Prostate gland (tissue), 2 donors: Measurements from ENCODE around the gene CBR3. TPM values are rescaled to one million over a fixed set of nuclear protein-coding genes. Genes with fewer than 3 reads are reported as not detected.
A peak's percentile ranks its signal among the peaks of the same experiment; 100 is the strongest.
"Not testable (repeated sequence)": the region's sequence is repeated elsewhere in the genome, so short reads cannot be mapped to it uniquely, and the experiment has no call there.

Experiments
- DNase-seq: peaks from one replicate; pipeline ENCODE4 v3.0.0-alpha.2; 2019; ENCODE audit warnings: low spot score
- H3K27ac ChIP-seq, 2 donors: fragments of 200-600 bp; sonication (generic); 2 replicates each; pipeline ENCODE4 v1.5.1; 2017 to 2019
- H3K27me3 ChIP-seq: fragments of 200-600 bp; sonication (generic); replicated peaks from 2 replicates; pipeline ENCODE4 v1.5.1; 2019; ENCODE audit not compliant: insufficient read depth
- H3K36me3 ChIP-seq, 2 donors: fragments of 200-600 bp; sonication (generic); 1 replicate in 1 of 2; 2 replicates in 1 of 2; pipeline versions ENCODE4 v1.5.1 to v1.8.1; 2017 to 2019
- H3K4me1 ChIP-seq: fragments of 200-600 bp; sonication (generic); replicated peaks from 2 replicates; pipeline ENCODE4 v1.5.1; 2019
- H3K4me3 ChIP-seq, 2 donors: fragments of 200-600 bp; sonication (generic); 2 replicates each; pipeline ENCODE4 v1.5.1; 2017 to 2019
- H3K9me3 ChIP-seq: fragments of 200-600 bp; sonication (generic); 2 replicates; pipeline ENCODE4 v1.5.1; 2017
- CTCF ChIP-seq, 4 experiments: fragments of 200-600 bp in 2 of 4; fragments of 450-650 bp in 2 of 4; sonication (generic) in 2 of 4; IDR thresholded peaks; 1 replicate in 3 of 4; 2 replicates in 1 of 4; pipeline ENCODE4 v1.5.1; 2016 to 2019; ENCODE audit warnings: antibody characterized with exemption in 4 of 4, mild to moderate bottlenecking in 2 of 4, moderate library complexity in 2 of 4
- POLR2A ChIP-seq: fragments of 450-650 bp; IDR thresholded peaks from one replicate; pipeline ENCODE4 v1.6.1; 2016; ENCODE audit warnings: antibody characterized with exemption, mild to moderate bottlenecking
- POLR2AphosphoS5 ChIP-seq: sonication (generic); formaldehyde crosslinking; IDR thresholded peaks from one replicate; pipeline ENCODE4 v1.6.1; 2017; ENCODE audit warnings: antibody characterized with exemption
- WGBS: methylation state at CpG from one replicate; pipeline ENCODE4 v1.1.5; 2018; 5-methylcytosine and 5-hydroxymethylcytosine counted together
- intact Hi-C: fragments of 100-400 bp; cut with DNase I; formaldehyde crosslinking; loops from one replicate; pipeline ENCODE4 v1.14.2; 2022
- total RNA-seq, 2 donors: library from RNA; depleted of rRNA; stranded (reverse); fragments of >200 nt; gene quantifications; one replicate each; pipeline ENCODE4 v1.1.0, GENCODE V29; 2016

The CBR3 gene
- total RNA-seq, 2 donors from 2014 or later, result 18.5 to 41.2 TPM

DNA sequence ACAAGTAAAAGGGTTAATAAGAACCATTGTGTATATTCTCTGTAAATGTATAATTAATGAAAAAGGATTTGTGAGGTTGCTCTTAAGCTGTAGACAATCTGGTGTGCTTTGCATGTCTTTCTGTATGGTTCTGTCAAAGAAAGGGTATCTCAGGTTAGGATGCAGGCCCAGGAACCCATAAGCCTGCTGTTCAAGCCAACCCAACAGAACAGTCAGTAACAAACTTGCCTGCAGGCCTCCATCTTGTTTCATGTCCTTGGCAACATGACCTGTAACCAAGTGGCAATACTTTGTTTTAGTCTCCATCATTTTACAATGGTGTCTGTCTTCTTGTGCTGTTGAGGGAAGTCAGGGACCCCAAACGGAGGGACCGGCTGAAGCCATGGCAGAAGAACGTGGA, 35.9 kb upstream of the CBR3 start:
- intact Hi-C loops, result no loop called here

GRCh38 chr21:36099695-36100211, 35.1 kb upstream of the CBR3 start:
- 62% methylated on average over 13 of the region's 13 CpGs for WGBS
- H3K9me3 ChIP-seq, DNase-seq, H3K27ac ChIP-seq, H3K36me3 ChIP-seq, H3K27me3 ChIP-seq, intact Hi-C loops, H3K4me1 ChIP-seq, H3K4me3 ChIP-seq: not testable (repeated sequence)

More for the DNA sequence above, 35.9 kb upstream of the CBR3 start:
- WGBS, result 95% methylated on average over 3 of the region's 3 CpGs
- no peak for DNase-seq
- TF ChIP-seq CTCF (IDR thresholded peaks at IDR 0.05), result no peak
- TF ChIP-seq POLR2A, result no peak
- no peak for TF ChIP-seq POLR2AphosphoS5
- Histone ChIP-seq H3K36me3 (no peaks in the 10 kb centered on the region), H3K27me3 (no peaks in the 10 kb centered on the region), H3K4me1 (no peaks in the 10 kb centered on the region), H3K4me3 (no peak overlapping the region), H3K9me3 (no peaks in the 10 kb centered on the region), H3K27ac (no peak overlapping the region)

DNA sequence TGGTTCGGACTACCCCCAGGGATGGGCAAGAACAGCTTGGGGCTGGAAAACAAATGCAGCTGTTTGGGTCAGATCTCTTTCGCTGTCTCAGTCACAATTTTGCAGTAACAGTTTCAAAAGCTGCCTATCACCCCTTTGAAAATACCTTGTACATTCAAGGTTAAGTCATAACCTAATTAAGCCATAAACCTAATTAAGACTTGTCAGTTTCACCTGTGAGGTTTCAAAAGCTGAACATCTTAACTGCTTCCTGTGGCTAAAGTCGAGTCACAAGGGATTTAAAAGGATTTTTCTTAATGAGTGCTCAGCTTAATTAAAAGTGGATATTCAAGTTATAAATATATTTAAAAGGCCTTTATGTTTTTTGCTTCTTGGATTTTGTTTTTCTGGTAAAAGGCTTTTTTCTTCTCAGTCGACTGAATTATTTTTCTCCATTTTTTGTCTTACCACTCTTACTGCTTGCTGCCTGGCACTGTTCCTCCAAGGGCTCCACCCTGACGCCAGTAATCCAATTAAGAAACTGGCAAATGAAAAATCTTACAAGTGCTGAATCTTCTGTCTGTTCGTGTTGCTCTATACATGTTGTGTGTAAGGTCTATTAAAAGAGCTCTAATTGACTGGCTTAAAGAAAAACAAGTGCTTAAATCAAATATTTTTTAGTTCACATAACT, 33.8 kb upstream of the CBR3 start:
- no peaks in the 10 kb centered on the region for H3K27me3 ChIP-seq
- no peak overlapping the region for H3K27ac ChIP-seq
- no peaks in the 10 kb centered on the region for H3K9me3 ChIP-seq
- H3K4me1 ChIP-seq, result no peaks in the 10 kb centered on the region
- no peak for DNase-seq
- WGBS, result 69% methylated on average over 6 of the region's 6 CpGs
- H3K36me3 ChIP-seq, result no peaks in the 10 kb centered on the region
- intact Hi-C loops, result no loop called here
- TF ChIP-seq POLR2AphosphoS5 (no peak), CTCF (IDR thresholded peaks at IDR 0.05) (no peak), POLR2A (no peak)
- no peak overlapping the region for H3K4me3 ChIP-seq

GRCh38 chr21:36103434-36103833, 31.4 kb upstream of the CBR3 start:
- Histone ChIP-seq H3K9me3 (no peaks in the 10 kb centered on the region), H3K4me1 (no peaks in the 10 kb centered on the region), H3K27ac (no peak overlapping the region), H3K36me3 (no peaks in the 10 kb centered on the region), H3K27me3 (no peaks in the 10 kb centered on the region), H3K4me3 (no peak overlapping the region)
- TF ChIP-seq POLR2A (no peak), POLR2AphosphoS5 (no peak), CTCF (IDR thresholded peaks at IDR 0.05) (no peak)
- DNase-seq, result no peak
- intact Hi-C loops, result no loop called here

GRCh38 chr21:36104317-36105300, 30.3 kb upstream of the CBR3 start:
- DNase-seq, result no peak
- intact Hi-C loops, result no loop called here
- Histone ChIP-seq H3K27ac (no peak overlapping the region), H3K9me3 (no peaks in the 10 kb centered on the region), H3K36me3 (no peaks in the 10 kb centered on the region), H3K27me3 (no peaks in the 10 kb centered on the region), H3K4me3 (no peak overlapping the region), H3K4me1 (no peaks in the 10 kb centered on the region)
- WGBS, result 37% methylated on average over 29 of the region's 29 CpGs
- TF ChIP-seq CTCF (IDR thresholded peaks at IDR 0.05), result peak in 3 of 4 experiments; percentile 34 to 39 (median 36)
- no peak for TF ChIP-seq POLR2A
- TF ChIP-seq POLR2AphosphoS5, result no peak
